HG03521 (cell line): ENCODE data around the gene PPP2R1B.

Experiments used
- ATAC-seq: cut with Tn5 transposase; IDR thresholded peaks from one replicate; pipeline ENCODE4 v1.9.1; 2021; ENCODE audit warnings: mild to moderate bottlenecking, moderate library complexity; ENCODE audit not compliant: unreplicated experiment

Gene PPP2R1B

DNA sequence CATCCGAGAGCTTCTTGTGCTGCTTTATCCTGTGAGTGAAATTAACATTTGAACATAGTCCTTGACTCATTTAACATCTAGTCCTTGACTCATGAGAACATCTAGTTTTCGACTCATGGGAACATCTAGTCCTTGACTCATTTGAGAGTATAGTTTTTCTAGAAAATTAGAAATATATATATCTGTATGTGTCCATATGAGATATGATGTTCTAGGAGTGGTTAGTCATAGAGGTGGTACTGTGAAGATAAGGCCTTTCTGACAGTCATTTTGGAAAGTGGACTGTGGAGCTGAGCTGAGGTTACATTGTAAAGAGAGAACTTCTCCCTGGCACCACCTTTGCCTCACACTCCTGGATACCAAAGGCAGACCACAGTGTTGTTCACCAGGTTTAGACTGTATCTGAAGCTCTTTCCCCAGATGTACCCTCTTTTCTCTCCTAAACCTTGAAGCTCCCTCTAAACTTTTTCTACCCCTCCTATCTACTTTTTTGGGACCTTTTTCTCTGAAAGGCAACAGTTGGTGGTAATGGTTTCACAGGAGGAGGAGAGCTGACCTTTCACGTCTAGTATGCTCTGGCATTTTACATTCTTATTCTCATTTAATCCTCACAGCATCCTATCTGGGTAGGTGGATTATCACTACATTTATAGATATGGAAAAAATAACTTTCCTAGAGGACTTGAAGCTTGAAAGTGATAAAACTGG is 67.2 kb downstream of the PPP2R1B start:
- no peak for ATAC-seq

DNA sequence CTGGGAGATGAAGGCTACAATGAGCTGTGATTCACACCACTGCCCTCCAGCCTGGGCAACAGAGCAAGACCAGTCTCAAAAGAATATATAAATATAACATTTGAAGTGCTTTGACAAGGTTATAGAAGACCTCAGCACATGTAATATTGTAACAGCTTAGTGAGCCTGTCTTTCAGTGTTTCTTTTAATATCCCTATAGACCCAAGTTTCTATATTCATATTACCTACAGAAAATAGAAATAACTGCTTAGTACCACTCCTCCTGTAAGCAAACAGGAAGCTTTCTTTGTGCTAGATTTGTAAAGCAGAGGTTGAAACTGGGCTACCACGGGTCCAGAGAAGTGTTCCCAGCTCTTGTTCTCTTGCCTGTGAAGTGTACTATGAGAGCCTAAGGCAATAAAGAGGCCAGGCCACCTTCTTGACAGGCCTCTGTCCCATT is 68.2 kb downstream of the PPP2R1B start:
- ATAC-seq = no peak

DNA sequence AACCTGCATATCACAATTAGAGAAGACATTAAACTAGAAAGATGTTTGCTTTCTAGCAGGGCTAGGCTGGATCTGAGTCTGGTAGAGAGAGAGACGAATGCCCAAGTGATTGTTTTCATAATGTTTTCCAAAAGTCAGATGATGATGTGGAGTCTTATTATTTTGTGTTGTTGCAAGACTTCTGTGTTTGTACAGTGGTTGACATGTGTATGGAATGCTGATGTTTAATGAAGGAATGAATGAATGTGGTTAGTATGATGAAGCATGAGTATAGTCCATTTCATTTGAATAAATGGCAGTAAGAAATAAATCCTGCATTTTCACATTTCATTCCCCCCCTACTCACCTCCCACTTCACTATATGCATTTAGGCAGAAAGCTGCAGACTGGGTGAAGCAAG is 69.6 kb downstream of the PPP2R1B start:
- no peak for ATAC-seq

GRCh38 chr11:111694851-111695250 is 71.3 kb downstream of the PPP2R1B start:
- ATAC-seq = no peak

DNA sequence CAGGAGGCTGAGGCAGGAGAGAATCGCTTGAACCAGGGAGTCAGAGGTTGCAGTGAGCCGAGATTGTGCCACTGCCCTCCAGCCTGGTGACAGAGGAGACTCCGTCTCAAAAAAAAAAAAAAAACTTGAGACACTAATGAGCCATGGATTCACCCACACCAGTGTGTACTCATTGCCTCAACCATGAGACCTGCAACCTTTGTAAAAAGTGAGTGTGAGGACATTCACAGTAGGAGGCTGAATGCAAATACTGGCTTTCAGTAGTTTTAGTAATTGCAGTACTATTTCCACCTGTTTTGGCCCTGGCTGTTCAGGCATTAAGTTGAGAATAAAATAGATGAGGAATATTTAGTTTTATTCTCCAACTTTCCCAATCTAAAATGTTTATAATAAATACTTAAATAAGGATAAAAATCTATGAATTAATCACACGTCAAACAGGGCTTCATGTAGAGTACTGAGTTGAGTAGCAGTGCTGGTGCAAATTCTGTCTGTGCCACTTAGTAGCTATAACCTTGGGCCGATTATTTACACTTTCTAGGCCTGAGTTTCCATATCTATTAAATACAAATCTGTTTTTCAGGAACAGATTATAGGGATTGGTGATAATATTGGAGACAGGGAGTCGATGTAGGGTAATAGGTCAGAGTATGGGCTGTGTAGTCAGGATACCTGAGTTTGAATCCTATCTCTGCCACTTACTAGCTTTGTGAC is 72.8 kb downstream of the PPP2R1B start:
- ATAC-seq = no peak

GRCh38 chr11:111691741-111692140 is 74.4 kb downstream of the PPP2R1B start:
- no peak for ATAC-seq

- ATAC-seq = no peak
Observed at GRCh38 chr11:111691176-111691575, 75.0 kb downstream of the PPP2R1B start.

- no peak for ATAC-seq
Observed at GRCh38 chr11:111688013-111688412, 78.2 kb downstream of the PPP2R1B start.

- ATAC-seq = no peak
Observed at GRCh38 chr11:111684251-111684650, 81.9 kb downstream of the PPP2R1B start.

DNA sequence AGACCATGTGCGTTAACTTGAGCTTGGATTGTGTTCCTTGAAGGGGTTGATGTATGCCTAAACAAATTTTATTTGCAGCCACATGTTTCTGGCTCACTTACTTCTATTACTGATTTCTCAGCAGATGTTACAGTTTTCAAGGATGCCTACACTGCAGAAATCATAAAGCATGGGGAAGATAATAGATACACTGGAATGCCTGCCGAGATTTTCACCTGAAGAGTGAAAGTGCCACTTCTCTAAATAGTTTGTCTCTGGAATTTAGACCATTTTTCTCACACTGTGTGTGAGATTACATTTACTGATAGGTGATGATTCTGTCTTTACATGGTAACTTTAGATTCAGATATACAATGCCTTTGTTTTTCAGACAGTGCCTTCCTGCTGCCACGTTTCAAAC is 82.4 kb downstream of the PPP2R1B start:
- no peak for ATAC-seq

- ATAC-seq = no peak
Observed at GRCh38 chr11:111680486-111681175, 85.6 kb downstream of the PPP2R1B start.
